Occipital lobe (tissue), 2 donors: ENCODE measurements around the gene TIAM1. TPM values are rescaled to one million over a fixed set of nuclear protein-coding genes. Genes with fewer than 3 reads are reported as not detected.
A peak's percentile ranks its signal among the peaks of the same experiment; 100 is the strongest.

ENCODE experiments used
- DNase-seq: peaks from one replicate; lab custom pipeline; 2025; lab: John Stamatoyannopoulos, UW
- total RNA-seq: library from RNA; depleted of rRNA; stranded (reverse); fragments of >200 nt; gene quantifications from one replicate; pipeline ENCODE4 v1.2.3, GENCODE V29; 2014

Gene TIAM1, protein sequence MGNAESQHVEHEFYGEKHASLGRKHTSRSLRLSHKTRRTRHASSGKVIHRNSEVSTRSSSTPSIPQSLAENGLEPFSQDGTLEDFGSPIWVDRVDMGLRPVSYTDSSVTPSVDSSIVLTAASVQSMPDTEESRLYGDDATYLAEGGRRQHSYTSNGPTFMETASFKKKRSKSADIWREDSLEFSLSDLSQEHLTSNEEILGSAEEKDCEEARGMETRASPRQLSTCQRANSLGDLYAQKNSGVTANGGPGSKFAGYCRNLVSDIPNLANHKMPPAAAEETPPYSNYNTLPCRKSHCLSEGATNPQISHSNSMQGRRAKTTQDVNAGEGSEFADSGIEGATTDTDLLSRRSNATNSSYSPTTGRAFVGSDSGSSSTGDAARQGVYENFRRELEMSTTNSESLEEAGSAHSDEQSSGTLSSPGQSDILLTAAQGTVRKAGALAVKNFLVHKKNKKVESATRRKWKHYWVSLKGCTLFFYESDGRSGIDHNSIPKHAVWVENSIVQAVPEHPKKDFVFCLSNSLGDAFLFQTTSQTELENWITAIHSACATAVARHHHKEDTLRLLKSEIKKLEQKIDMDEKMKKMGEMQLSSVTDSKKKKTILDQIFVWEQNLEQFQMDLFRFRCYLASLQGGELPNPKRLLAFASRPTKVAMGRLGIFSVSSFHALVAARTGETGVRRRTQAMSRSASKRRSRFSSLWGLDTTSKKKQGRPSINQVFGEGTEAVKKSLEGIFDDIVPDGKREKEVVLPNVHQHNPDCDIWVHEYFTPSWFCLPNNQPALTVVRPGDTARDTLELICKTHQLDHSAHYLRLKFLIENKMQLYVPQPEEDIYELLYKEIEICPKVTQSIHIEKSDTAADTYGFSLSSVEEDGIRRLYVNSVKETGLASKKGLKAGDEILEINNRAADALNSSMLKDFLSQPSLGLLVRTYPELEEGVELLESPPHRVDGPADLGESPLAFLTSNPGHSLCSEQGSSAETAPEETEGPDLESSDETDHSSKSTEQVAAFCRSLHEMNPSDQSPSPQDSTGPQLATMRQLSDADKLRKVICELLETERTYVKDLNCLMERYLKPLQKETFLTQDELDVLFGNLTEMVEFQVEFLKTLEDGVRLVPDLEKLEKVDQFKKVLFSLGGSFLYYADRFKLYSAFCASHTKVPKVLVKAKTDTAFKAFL (N-terminal part only)
- 54.1 TPM for total RNA-seq

DNA sequence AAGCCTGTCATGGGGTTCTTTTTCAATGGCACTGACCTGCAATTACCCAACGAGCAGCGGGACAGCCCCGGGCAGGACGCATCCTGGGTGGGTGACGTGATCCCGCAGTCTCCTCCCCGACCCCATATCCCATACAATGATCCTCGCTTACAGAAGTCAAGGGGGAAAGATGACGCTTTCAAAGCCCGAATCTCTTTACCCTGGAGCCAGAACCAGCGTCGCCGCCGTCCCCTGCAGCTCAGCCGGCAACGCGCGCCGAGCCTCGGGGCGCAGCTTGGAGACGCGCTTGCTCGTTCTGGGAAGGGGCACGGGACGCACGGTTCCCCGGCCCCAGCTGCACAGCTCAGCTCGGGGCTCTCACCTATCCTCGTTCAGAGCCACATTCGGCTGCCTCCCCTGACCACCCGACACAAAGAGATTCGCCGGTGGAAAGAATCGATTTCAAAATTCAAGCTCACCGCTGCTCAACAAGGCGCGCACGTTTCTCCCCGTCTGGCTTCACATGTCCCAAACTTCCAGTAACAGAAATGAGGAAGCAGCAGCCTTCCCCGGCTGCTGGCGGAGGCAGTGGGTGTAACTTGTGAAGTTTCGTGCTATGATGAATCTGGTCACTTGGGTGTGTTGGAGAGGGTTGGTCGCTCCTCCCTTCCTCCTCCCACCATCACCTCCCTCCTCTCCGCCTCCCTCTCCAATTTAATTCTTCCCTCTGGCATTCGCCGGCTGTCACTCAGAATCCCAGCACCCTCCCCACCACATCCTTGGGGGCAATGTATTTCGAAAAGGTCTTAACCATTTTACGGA is at the start of gene TIAM1:
TSS of gene TIAM1 (minus strand) at position 582 of the 801 bp plus-strand sequence. CDS start 77,289 bp downstream, outside the sequence.
- peak; percentile 70 for DNase-seq

DNA sequence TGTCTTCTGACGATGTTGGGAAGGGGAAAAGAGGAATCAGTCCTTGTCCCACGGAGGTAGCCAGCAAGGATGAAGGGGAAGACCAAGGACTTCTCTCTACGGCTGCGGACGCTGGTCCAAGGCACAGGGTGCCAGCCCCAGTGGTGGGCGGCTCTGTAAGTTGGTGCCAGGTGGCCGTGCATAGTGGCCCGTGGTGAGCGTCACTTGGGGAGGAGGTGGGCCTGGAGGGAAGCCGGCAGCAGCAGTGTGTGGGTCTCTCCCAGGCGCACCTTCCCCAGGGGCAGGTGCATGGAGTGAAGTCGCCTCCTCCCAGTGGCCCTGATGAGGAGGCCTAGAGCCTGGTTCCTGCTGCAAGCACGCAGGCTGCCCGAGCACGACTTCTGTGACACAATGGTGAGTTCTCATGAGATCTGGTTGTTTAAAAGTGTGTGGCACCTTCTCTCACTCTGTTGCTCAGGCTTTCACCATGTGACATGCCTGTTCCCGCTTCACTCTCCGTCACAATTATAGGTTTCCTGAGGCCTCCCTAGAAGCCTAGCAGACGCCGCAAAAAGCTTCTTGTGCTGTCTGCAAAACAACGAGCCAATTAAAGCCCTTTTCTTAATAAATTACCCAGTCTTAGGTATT is 43.6 kb upstream of the TIAM1 start:
- no peak for DNase-seq

DNA sequence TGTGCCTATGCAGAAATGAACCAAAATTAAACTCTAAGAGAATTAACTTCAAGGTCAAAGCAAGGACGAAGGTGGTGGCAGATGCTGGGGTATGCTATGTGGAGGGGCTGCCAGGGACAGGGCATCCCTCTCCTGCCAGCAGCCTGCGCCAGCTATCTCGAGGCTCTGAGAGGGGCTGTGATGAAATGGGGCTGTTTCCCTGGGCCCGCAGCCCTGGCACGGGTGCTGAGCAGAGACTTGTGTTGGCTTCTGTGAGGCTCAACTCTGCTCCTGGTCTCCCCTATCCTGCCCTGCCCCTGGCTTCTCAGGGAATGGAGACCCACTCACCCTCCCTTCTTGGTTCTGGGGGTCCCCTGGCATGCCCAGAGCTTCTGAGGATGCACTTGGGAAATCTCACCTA is 41.9 kb upstream of the TIAM1 start:
- DNase-seq = no peak

DNA sequence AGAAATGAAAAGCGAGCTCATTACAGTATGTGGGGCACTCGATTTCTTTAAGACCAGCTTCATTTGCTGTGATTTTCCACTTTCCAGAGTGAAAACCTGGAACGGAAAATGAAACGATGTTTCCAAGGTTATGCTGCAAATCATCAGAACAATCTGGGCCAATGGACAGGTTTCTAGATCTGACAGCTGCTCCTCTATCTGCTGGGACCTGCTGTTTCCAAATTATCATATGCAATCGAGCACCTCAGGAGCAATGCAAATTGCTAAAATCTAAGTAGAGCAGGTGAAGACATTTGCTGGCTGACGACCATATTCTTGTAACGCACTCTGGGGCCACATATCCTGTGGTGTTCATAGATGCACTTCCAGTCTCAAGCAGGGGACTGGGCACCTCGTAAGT is 39.7 kb upstream of the TIAM1 start:
- DNase-seq = no peak

DNA sequence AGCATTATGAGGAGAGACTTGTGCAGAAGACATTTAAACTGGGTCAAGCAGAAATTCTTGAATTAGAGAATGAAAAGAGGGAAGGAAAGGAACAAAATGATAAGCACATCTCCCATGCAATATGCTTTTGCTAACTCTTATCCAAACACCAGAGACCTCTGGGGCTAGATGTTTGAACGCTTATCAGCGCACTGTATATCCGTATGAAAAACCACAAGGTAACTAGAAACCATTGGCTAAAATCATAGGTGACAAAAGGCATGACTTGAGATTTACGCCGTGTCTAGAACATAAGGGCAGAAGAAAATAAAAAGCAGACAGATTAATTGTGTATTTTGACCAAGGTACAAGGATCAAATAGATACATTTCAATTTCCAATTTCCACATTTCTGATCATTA is 38.0 kb upstream of the TIAM1 start:
- DNase-seq = no peak

DNA sequence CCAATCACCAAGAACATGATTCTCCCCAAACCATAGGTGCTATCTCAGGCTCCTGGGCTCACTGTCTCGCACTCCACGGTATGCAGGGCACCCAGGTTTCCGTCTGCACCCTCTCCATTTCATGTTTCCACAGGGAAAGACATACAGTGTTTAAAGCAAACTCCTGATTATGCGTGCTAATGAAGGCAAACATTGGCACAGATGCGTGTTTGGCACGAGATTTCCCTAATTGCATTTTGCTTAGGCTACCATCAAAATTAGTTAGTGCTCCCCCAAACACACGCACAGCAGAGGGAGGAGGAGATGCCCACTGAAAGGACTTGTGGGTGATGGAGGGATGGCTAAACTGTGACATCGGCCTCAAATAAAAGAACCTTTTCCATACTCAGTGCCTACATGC is 32.2 kb upstream of the TIAM1 start:
- no peak for DNase-seq

DNA sequence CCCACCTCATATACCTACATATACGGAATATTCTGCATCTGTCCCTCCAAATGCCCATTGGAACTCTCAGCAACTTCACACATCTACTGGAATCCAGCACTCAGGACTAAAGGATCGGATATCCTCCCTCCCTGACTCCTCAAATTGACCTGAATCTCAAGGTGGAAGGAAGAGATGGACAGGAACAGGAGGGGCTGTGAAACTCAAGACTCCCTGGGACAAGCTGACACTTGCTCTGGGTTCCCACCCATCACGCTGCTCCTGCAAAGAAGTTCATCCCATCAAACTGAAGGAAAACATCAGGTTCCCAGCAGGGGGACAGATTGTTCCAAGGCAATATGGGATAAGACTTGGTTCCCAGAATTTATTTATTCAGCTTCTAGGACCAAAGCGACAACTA is 30.3 kb upstream of the TIAM1 start:
- no peak for DNase-seq

DNA sequence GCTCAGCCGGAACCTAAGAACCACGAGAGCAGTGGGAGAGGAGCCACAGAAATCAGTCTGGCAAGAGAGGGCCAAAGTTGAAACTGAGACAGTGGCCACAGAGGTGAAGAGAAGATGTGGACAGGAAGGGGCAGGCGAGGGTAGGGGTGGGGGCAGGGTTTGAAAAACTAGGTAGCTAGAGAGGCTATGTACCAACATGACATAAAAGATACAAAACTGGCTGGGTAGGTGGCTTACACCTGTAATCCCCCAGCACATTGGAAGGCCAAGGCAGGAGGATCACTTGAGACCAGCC is 28.4 kb upstream of the TIAM1 start:
- no peak for DNase-seq

DNA sequence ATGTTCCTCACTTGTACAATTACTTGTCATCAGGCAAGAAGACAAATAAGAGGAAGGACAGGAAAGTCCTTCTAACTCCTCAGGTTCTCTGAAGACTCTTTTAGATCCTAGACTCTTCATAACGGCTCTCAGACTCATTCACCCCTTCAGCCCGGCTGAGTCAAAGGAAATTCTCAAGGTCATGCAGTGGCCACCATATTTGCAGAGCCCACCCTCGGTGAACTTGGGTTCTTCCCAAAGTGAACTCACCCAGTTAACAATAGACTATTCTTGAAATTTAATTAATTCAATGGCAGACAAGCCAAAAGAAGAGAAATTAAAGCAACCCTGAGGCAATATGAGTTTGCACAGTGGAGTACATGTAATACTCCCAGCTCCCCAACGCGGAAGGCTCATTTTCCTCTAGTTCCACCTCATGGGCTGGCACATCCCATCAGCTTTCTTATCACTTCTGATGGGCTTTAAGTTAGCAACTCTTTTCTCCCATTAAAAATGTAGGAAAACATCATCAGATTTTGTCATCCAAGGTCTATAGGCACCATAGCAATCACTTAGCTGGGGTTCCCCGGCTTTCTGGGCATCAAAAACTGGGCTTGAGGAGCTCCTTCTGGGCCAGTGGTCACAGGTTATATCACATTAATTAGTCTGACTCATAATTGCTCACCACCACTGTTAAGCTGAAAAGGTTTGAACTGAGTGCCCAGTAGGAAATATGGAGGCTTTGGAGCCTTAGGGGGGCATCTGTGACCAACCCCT is 27.8 kb upstream of the TIAM1 start:
- DNase-seq = no peak

DNA sequence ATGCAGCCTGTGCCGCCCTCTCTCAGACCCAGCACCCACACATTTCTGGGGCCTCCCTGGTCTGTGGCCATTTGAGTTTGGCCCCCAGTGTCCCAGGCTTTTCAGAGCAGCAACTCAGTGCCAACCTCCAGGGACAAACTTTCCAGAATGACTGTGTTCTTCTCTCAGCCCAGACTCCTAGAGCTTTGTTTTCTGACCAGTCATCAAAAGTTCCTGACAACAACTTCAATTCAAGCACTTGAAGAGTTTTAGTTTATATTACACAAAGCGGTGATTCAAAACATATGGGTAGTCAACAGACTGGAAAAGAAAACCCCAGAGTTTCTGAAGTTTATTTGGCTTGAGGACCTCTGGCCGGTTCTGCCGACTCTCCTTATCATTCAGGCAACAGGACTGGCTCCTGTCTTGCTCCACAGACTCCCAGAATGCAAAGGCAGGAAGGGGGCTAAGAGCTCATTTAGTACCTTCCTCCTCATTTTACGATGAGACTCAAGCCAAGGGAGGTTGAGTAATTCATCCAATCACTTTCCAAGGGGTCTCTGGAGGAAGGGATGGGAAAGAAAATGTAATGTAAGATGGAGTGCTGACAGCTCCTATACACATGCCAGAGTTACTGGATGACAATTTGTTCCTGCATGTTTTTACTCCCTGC is 27.0 kb upstream of the TIAM1 start:
- no peak for DNase-seq

DNA sequence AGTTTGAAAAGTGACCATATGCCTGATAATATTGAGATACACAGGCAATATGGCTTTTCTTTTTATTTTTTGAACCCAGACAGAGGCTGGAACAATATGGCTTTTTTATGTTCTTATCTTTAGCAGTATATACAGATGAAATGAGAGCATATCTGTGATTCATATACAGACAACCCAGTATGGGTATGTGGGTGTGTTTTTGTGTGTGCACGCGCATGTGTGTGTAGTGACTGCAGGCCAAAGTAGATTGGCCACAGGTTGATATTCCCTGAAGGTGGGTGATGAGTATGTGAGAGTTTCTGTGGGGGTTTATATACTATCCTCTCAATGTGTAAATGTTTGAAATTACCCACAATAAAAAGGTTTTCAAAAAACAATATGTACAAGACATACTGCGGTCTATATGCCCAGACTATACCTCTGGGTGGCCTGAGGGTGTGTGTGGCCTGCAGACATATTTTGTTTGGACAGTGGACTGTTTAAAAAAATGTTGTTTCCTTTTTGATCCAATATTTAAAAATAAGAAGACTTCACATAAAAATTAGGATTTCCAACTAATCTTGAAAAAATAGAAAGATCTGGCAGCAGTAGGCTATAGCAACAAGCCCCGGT is 26.3 kb upstream of the TIAM1 start:
- no peak for DNase-seq

DNA sequence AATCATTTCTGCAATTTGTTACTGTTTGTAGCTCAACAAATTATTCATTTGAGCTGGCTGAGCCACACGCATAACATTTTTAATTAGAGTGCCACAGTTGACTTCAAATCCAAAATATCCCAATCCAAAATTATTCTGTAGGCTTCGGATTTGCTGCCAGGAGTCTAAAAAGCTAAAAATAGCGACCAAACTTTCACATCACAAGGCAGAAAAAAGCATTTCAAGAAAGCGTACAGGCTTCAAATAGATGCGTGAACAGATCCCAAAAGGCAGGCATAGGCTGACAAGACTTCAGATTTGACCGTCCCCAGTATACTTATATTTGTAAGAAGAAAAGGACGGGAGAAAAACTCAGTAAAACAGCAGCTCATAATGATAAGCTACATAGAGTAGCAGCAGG is 24.3 kb upstream of the TIAM1 start:
- DNase-seq = no peak

DNA sequence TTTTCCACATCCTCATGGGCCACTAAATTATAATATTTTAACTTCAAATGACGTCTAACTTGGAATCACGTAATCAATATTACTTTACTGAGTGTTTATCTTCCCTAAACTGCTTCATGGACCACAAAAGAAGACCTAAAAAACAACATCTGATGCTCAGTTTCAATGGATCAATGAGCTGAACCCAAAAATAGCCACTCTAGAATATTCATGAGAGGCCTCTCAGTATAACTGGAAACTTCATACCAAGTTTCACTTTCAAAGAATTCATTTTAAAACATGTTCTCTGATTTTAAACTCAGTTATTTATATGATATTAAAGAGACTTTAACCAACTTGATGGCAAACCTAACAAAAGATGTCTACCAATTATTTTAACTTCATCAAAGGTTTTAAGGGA is 23.7 kb upstream of the TIAM1 start:
- no peak for DNase-seq

DNA sequence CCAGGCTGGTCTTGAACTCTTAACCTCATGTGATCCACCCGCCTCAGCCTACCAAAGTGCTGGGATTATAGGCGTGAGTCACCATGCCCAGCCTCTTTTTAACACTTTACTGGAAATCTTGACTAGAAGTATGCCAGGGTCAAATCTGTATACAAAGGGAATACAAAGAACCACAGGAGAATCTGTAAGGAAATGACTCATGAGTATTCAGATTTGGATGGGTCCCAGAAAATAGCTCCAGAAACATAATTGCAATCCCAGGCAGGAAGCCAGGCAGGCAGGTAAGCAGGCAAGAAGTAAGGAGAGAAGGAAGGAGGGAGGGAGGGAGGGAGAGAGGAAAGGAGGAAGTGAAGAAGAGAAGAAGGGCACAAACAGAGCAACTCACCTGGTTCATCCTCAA is 22.8 kb upstream of the TIAM1 start:
- DNase-seq = no peak

DNA sequence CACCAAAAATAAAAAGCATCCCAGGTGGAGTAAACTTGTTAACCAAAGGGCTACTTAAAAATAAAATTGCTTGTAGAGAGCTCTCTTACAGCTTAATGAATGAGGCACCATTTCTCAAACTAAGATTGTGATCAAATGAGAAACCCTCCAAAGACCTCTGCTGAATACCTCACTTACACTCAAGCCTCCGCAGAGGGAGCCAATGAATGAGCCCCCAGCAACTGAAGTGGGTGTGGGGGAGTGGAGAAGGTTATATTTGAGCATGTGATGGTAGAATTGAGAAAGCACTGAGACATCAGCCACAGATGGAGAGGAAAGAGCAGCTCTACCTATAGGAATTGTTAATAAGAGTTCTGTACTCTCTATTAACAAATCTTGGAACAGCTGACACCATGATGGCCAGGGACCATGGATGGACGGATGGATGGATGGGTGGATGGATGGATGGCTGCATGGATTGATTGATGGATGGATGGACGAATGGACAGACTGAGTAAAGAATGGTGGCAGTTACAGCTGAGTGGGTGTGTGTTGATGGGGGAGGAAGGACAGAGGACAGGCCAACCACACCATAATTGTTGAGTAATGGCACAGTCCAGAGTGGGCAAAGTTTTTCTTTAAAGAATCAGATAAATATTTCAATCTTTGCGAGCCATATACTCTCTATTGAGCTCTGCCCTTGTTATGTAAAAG is 20.3 kb upstream of the TIAM1 start:
- DNase-seq = no peak

DNA sequence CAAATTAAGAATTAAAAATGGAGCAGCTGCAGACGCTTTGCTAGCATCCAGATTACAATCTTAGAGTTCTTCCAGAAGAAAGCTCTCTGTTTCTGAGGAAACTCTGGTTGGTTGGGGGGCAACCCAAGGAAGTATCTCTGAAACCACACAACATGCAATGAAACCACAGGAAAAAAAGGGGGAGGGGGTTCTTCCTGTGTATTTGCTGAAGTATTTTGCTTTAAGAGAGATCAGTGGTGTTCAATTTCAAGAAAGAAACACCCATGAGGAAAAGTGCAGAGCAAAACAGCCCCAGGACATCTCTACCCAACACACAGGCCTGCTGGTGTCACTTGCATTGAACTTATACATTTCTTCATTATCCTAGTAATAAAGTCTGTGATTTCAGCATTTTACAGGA is 19.7 kb upstream of the TIAM1 start:
- no peak for DNase-seq

DNA sequence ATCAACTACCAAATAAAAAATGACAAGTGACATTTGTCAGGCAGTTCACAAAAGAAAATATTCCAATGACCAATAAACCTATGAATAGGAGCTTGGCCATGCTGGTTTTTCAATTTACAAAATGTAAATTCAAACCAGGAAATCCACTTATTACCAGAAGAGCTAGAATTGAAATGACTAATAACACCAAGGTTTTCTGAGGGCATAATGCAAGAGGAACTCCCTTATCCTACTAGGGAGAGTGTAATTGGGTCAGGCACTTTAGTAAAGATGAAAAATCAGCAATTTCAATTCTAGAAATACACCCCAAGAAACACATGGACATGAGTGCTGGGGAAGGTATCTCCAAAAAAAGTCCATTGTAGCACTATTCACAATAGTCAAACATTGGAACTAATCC is 16.7 kb upstream of the TIAM1 start:
- DNase-seq = no peak

DNA sequence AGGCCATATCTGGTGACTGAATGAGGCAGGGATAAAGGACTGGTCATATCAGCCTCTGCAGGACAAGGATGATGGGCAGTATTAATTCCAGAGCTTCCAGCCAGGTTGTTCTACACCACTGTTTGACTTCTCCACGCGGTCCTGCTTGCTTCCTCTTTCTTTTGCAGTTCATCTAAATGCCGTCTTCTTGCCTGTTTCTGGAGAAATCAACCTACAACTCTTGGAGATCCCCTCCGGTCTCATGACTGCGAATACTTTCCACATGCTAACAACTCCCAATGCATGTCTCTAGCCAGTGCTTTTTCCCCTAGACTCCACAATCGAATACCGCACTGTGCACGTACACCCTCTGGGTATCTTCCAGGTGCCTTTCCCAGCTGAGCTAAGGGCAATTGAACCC is 14.1 kb upstream of the TIAM1 start:
- DNase-seq = no peak

DNA sequence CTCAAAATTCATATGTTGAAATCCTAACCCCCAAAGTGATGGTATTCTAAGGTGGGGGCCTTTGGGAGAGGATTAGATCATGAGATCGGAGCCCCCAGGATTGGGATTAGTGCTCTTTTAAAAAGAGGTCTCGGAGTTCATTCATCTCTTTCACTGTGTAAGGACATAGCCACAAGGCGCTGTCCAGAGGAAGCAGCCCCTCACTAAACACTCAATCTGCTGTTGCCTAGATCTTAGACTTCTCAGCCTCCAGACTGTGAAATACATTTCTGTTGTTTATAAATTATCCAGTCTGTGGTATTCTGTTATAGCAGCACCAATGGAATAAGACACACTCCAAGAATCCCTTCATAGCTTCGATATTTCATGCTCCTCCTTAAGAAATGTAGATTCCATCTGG is 12.4 kb upstream of the TIAM1 start:
- DNase-seq = no peak
